ENCODE results near the gene ZNF512B. TPM values are rescaled to one million over a fixed set of nuclear protein-coding genes. Genes with fewer than 3 reads are reported as not detected.

The ZNF512B gene
- total RNA-seq, 4 donors from 2014 or later: 2.6 to 11.9 (median 4.7) TPM

- TF ChIP-seq CTCF (IDR thresholded peaks at IDR 0.05; ENCODE audit: low read depth): no peak
Measured at GRCh38 chr20:63967330-63968135, 2.2 kb downstream of the ZNF512B start.

- no peak for TF ChIP-seq CTCF (IDR thresholded peaks at IDR 0.05; ENCODE audit: low read depth)
Measured at GRCh38 chr20:63966944-63967322, 2.8 kb downstream of the ZNF512B start.

DNA sequence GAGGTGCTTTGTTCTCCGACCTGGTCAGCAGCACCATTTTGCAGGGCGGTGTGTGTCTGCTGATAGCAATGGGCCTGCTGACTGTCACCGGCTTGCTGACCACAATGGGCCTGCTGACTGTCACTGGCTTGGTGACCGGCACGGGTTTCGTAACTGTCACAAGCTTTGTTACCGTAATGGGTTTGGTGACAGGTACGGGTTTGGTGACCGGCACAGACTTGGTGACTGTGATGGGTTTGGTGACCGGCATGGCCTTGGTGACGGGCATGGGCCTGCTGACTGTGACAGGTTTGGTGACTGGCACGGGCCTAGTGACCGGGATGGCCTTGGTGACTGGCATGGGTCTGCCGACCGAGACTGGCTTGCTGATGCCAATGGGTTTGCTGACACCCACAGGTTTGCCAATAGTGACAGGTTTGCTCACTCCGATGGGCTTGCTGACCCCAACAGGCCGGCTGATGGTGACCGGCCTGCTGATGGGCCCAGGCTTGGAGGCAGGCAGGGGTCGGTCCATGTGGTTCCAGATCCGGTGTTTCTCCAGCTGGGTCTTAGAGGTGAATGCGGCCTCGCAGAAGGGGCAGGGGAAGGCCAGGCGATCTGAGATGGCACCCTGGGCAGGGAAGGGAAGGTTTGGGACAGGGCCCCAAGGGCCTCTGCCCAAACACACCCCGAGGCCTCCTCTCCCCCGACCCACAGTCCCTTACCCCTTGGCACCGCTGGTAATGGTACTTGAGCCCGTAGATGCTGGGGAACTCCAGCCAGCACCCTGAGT lies 3.4 kb downstream of the ZNF512B start:
- no peak for TF ChIP-seq CTCF (IDR thresholded peaks at IDR 0.05; ENCODE audit: low read depth)

- no peak for TF ChIP-seq CTCF (IDR thresholded peaks at IDR 0.05; ENCODE audit: low read depth)
Measured at GRCh38 chr20:63964412-63964811, 5.3 kb downstream of the ZNF512B start.

DNA sequence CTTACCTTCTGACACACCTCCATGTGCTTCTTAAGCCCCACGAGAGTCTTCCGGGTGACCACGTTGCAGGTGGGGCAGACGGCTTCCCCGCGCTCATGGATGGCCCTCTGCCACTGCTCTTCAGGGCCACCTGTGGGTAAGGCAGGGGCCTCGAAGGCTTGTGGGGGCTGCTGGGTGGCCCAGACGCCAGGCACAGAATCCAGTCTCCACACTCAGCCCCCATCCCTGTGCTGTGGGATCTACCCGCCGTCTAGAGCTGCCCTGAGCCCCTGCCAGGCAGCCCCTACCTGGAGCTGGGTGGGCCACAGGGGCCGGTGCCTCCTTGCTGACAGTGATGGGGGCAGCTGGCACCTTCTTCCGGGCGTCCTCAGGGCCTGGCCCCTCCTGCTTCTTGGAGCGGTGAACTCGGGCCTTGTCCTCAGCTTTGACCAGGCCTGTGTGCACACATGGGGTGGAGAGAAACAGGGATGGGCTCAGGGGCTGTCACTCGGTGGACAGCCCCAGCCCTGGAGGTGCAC lies 5.9 kb downstream of the ZNF512B start:
- TF ChIP-seq CTCF (IDR thresholded peaks at IDR 0.05; ENCODE audit: low read depth): no peak

- TF ChIP-seq CTCF (IDR thresholded peaks at IDR 0.05; ENCODE audit: low read depth): no peak
Measured at GRCh38 chr20:63963348-63963741, 6.4 kb downstream of the ZNF512B start.
